ENCODE measurements around the gene SMIM34. TPM values are rescaled to one million over a fixed set of nuclear protein-coding genes. Genes with fewer than 3 reads are reported as not detected.
"Not testable (repeated sequence)": the region's sequence is repeated elsewhere in the genome, so short reads cannot be mapped to it uniquely, and the experiment has no call there.

SMIM34 gene, protein sequence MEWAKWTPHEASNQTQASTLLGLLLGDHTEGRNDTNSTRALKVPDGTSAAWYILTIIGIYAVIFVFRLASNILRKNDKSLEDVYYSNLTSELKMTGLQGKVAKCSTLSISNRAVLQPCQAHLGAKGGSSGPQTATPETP
- total RNA-seq (not detected), polyA plus RNA-seq (not detected)

GRCh38 chr21:34423805-34424204 is at the start of gene SMIM34:
SMIM34 (minus strand) TSS chr21:34423951; CDS start chr21:34423839, 112 bp downstream.
- H3K27ac ChIP-seq; FAIRE-seq; ATAC-seq; H3K36me3 ChIP-seq; DNase-seq; H3K27me3 ChIP-seq; intact Hi-C loops (cut with DNase I); H3K4me1 ChIP-seq; H3K4me3 ChIP-seq; H3K9me3 ChIP-seq: not testable (repeated sequence)
- WGBS, 2 donors, result no CpG with 5 or more reads among the region's 4 CpGs

- H3K9me3 ChIP-seq; H3K27ac ChIP-seq; H3K36me3 ChIP-seq; FAIRE-seq; H3K4me1 ChIP-seq; H3K27me3 ChIP-seq; DNase-seq; H3K4me3 ChIP-seq; ATAC-seq; intact Hi-C loops (cut with DNase I): not testable (repeated sequence)
- no CpG with 5 or more reads among the region's 3 CpGs for WGBS, 2 donors
Observed at GRCh38 chr21:34467333-34467732, 43.6 kb upstream of the SMIM34 start.

- H3K36me3 ChIP-seq; H3K27ac ChIP-seq; H3K4me3 ChIP-seq; DNase-seq; H3K4me1 ChIP-seq; intact Hi-C loops (cut with DNase I); H3K27me3 ChIP-seq; H3K9me3 ChIP-seq; FAIRE-seq: not testable (repeated sequence)
- no CpG with 5 or more reads among the region's 36 CpGs for WGBS, 2 donors
- ATAC-seq, result peak in 2 of 4 donors; percentile 52 to 86
Observed at GRCh38 chr21:34459426-34459825, 35.7 kb upstream of the SMIM34 start.

- H3K4me1 ChIP-seq; FAIRE-seq; ATAC-seq; intact Hi-C loops (cut with DNase I); H3K27ac ChIP-seq; H3K36me3 ChIP-seq; H3K4me3 ChIP-seq; H3K9me3 ChIP-seq; DNase-seq; H3K27me3 ChIP-seq: not testable (repeated sequence)
- WGBS, 2 donors, result no CpG with 5 or more reads among the region's 7 CpGs
Observed at GRCh38 chr21:34458266-34458665, 34.5 kb upstream of the SMIM34 start.

GRCh38 chr21:34456180-34456579 is 32.4 kb upstream of the SMIM34 start:
- H3K4me3 ChIP-seq; H3K9me3 ChIP-seq; FAIRE-seq; H3K27me3 ChIP-seq; DNase-seq; H3K36me3 ChIP-seq; intact Hi-C loops (cut with DNase I); H3K4me1 ChIP-seq; H3K27ac ChIP-seq; ATAC-seq: not testable (repeated sequence)
- WGBS, 2 donors, result no CpG with 5 or more reads among the region's 6 CpGs

GRCh38 chr21:34455628-34456027 is 31.9 kb upstream of the SMIM34 start:
- H3K27me3 ChIP-seq; H3K4me1 ChIP-seq; intact Hi-C loops (cut with DNase I); H3K27ac ChIP-seq; H3K36me3 ChIP-seq; FAIRE-seq; DNase-seq; H3K4me3 ChIP-seq; H3K9me3 ChIP-seq: not testable (repeated sequence)
- peak; percentile 46 to 78 (median 60) for ATAC-seq
- WGBS, 2 donors, result no CpG with 5 or more reads among the region's 10 CpGs

DNA sequence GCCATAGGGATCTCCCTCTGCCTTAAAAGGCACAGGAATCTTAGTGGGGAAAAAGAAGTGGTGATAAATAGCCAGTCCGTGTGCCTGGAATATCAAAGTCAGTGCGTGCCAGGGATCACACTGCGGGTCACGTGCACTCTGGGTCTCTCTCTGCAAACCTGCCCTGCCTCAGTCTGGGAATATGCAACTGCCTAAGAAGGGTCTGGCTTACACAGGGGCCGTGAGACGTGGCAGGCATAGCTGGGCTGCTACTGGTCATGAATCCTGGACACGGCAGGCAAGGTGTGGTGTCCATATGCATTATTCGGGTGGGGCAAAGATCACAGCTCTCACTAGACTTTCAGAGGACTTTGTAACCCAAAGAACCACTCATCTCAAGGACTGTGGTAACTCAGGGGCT is 23.3 kb upstream of the SMIM34 start:
- H3K27me3 ChIP-seq; ATAC-seq; DNase-seq; FAIRE-seq; H3K36me3 ChIP-seq; intact Hi-C loops (cut with DNase I); H3K4me1 ChIP-seq; H3K9me3 ChIP-seq; H3K4me3 ChIP-seq; H3K27ac ChIP-seq: not testable (repeated sequence)
- WGBS, 2 donors, result no CpG with 5 or more reads among the region's 8 CpGs

- H3K4me3 ChIP-seq; H3K27me3 ChIP-seq; H3K9me3 ChIP-seq; H3K27ac ChIP-seq; H3K36me3 ChIP-seq; DNase-seq; intact Hi-C loops (cut with DNase I); H3K4me1 ChIP-seq; FAIRE-seq: not testable (repeated sequence)
- WGBS, 2 donors, result no CpG with 5 or more reads among the region's 4 CpGs
- ATAC-seq, result peak in 3 of 4 donors; percentile 74 to 83 (median 75)
Observed at GRCh38 chr21:34443486-34443885, 19.7 kb upstream of the SMIM34 start.

GRCh38 chr21:34429710-34430109 is 6.0 kb upstream of the SMIM34 start:
- FAIRE-seq; DNase-seq; H3K4me1 ChIP-seq; H3K9me3 ChIP-seq; H3K27me3 ChIP-seq; H3K27ac ChIP-seq; H3K4me3 ChIP-seq; H3K36me3 ChIP-seq; intact Hi-C loops (cut with DNase I): not testable (repeated sequence)
- WGBS, 2 donors, result no CpG with 5 or more reads among the region's 5 CpGs
- ATAC-seq, result peak in 2 of 4 donors; percentile 75 to 79

DNA sequence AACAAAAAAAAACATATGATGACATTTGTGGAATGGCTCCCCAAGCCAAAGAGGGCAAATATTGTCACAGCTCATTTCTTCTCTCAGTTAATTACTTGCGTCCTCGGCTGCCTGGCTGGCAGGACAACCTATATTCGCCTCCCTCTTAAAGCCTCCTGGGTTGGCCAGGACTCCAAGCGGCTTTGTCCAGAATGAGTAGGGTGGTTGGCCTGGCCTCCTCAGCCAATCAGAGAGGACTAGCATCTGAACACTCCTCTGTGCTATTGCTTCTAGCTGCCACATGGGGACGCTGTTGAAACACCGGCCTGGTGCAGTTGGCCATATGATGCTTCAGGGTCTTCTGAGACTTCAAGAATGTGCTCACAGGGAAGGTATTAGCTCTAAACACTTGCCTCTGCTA is 4.7 kb upstream of the SMIM34 start:
- WGBS, 2 donors, result no CpG with 5 or more reads among the region's 6 CpGs
- H3K27ac ChIP-seq; FAIRE-seq; H3K36me3 ChIP-seq; ATAC-seq; DNase-seq; H3K9me3 ChIP-seq; intact Hi-C loops (cut with DNase I); H3K4me3 ChIP-seq; H3K4me1 ChIP-seq; H3K27me3 ChIP-seq: not testable (repeated sequence)

DNA sequence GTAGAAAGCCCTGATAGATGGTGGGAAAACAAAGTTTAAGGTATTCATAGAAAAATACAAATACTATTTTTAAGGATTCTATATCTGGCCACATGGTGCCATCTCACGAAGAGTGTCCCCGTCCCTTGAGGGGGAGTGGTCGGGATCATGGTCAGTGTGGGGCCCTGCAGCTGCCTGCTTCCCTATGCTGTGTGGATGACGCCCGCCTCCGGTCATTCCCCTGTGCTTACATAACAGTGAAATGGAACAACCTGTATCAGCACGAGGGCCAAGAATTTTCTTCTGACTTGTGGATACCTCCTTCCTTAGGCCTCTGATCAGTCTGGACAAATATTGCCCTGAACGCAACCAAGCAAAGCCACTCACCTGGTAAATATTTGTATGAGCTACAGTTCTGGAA is 3.6 kb upstream of the SMIM34 start:
- H3K4me3 ChIP-seq; H3K4me1 ChIP-seq; FAIRE-seq; H3K36me3 ChIP-seq; H3K27me3 ChIP-seq; H3K27ac ChIP-seq; intact Hi-C loops (cut with DNase I); H3K9me3 ChIP-seq; DNase-seq: not testable (repeated sequence)
- no CpG with 5 or more reads among the region's 8 CpGs for whole genome bisulfite sequencing, 2 donors
- ATAC-seq, result peak in 1 of 4 donors; percentile 35

- H3K27me3 ChIP-seq; H3K9me3 ChIP-seq; H3K4me1 ChIP-seq; H3K36me3 ChIP-seq; H3K4me3 ChIP-seq; ATAC-seq; intact Hi-C loops (cut with DNase I); FAIRE-seq; H3K27ac ChIP-seq; DNase-seq: not testable (repeated sequence)
- WGBS, 2 donors, result no CpG with 5 or more reads among the region's 5 CpGs
Observed at GRCh38 chr21:34417448-34418077, 6.2 kb downstream of the SMIM34 start.
